Activated naive CD8-positive, alpha-beta T cell treated with anti-CD3 and anti-CD28 coated beads for 36 hours (primary cell): ENCODE measurements around the gene WWOX. TPM values are rescaled to one million over a fixed set of nuclear protein-coding genes. Genes with fewer than 3 reads are reported as not detected.

ENCODE experiments used
- DNase-seq: peaks from one replicate; pipeline ENCODE4 v3.0.0; 2021
- H3K27ac Mint-ChIP-seq: one replicate; pipeline ENCODE4 v1.8.0; 2022; ENCODE audit warnings: mild to moderate bottlenecking, moderate library complexity, mixed read lengths
- H3K27me3 Mint-ChIP-seq: one replicate; pipeline ENCODE4 v1.8.0; 2022; ENCODE audit warnings: mild to moderate bottlenecking, mixed read lengths
- H3K36me3 Mint-ChIP-seq: one replicate; pipeline ENCODE4 v1.8.0; 2021; ENCODE audit warnings: mild to moderate bottlenecking, mixed read lengths
- H3K4me1 Mint-ChIP-seq: one replicate; pipeline ENCODE4 v1.8.0; 2021; ENCODE audit warnings: mixed read lengths
- H3K4me3 Mint-ChIP-seq: one replicate; pipeline ENCODE4 v1.8.0; 2022; ENCODE audit warnings: mild to moderate bottlenecking, moderate library complexity, mixed read lengths
- H3K9me3 Mint-ChIP-seq: one replicate; pipeline ENCODE4 v1.8.0; 2022; ENCODE audit warnings: mixed read lengths
- total RNA-seq, 2 experiments: library from RNA; stranded (reverse); gene quantifications; one replicate each; pipeline ENCODE4 v1.2.3, GENCODE V29; 2021

WWOX gene
- total RNA-seq, 2 experiments from 2014 or later: 20.0 to 23.9 TPM

DNA sequence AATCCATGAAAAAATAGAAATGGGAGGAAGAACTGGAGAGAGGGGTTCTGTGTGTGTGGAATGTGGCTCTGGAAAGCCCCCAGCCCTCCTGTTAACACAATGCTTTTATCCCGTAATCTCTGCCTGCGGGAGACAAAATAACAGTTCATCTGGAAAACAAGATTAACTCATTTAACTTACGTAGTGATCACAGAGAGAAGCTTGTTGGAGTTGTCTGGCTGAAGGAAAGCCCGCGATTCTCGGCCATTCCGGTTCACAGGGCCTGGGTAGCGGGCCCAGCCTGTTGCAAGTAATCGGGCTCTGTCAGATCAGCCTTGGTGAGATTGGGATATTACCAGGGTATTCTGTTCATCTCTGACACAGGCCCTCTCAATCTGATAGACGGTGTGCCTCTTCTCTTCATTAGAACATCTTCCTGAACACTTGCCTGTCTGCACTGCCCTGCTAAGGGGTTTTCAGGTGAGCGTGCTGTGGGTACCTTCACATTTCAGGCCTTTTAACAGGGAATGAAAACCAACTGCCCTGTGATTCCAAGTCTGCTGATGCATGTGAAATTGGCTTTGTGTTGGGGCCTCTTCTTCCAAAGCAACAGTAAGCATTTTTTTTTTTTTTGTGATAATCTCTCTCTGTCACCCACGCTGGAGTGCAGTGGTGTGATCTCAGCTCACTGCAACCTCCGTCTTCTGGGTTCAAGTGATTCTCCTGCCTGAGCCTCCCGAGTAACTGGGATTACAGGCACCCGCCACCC, 609.9 kb downstream of the WWOX start:
- peaks cover 1% of the 10 kb centered on the region for H3K9me3 Mint-ChIP-seq

DNA sequence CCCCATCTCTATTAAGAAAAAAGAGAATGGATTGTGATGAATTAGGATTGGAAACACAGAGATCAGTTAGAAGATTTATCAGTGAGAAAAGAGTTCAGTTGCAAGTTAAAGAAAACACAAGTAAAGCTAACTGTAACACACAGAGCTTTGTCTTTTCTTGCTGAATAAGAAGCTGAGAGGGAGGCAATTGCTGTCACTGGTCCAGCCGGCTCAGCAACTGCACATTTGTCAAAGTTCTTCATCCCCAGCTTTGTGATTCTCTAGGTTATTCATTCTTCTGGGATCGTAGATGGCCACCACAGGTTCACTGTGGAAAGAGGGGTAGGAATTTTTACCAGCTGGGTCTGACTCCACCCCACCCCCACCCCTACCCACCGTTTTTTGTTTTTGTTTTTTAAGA, 615.7 kb downstream of the WWOX start:
- Mint-ChIP-seq H3K27ac (no peak overlapping the region), H3K27me3 (no peaks in the 10 kb centered on the region), H3K4me3 (no peak overlapping the region), H3K36me3 (no peaks in the 10 kb centered on the region), H3K9me3 (no peaks in the 10 kb centered on the region), H3K4me1 (no peaks in the 10 kb centered on the region)
- no peak for DNase-seq

More for the DNA sequence above, 609.9 kb downstream of the WWOX start:
- Mint-ChIP-seq H3K4me3 (no peak overlapping the region), H3K4me1 (no peaks in the 10 kb centered on the region), H3K27me3 (no peaks in the 10 kb centered on the region), H3K36me3 (peaks cover 6% of the 10 kb centered on the region), H3K27ac (no peak overlapping the region)
- no peak for DNase-seq

DNA sequence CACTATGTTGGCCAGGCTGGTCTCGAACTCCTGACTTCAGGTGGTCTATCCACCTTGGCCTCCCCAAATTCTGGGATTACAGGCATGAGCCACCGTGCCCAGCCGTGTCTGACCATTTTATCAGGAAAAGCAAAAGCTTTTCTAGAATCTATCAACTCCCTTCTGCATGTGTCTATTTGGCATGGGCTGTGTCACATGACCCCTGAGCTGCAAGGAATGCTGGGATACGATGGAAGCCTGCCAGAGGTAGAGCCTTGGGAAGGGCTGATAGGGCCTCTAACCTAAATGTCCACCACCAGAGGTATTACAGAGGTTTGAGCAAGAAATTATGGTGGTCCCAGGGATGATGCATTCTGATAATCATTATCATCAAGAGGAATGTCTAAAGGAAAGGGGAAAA, 616.2 kb downstream of the WWOX start:
- Mint-ChIP-seq H3K27me3 (no peaks in the 10 kb centered on the region), H3K27ac (no peak overlapping the region), H3K4me1 (no peaks in the 10 kb centered on the region)

DNA sequence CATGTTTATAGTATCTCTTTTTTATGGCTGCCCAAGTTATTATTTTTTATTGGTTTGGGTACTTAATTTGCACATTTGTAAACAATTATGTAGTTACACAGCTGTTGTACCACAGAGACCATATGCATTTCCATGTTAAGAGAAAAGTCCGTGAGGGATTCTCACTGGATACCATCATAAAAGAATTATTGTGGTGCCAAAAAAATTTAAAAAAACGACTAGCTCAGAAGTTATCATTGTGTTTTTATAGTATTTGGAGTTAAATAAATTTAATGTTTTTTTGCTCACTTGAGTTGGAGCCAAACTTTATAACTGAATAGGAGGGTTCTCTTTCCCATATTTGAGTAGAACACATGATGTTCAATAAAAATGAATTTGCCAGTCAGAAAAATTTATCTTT, 618.7 kb downstream of the WWOX start:
- H3K27ac Mint-ChIP-seq: no peak overlapping the region
- H3K9me3 Mint-ChIP-seq: no peaks in the 10 kb centered on the region
- DNase-seq: no peak
- H3K4me3 Mint-ChIP-seq: no peak overlapping the region
- no peaks in the 10 kb centered on the region for H3K27me3 Mint-ChIP-seq
- no peaks in the 10 kb centered on the region for H3K4me1 Mint-ChIP-seq
- H3K36me3 Mint-ChIP-seq: no peaks in the 10 kb centered on the region

More for the DNA sequence above, 616.2 kb downstream of the WWOX start:
- DNase-seq: no peak
- H3K4me3 Mint-ChIP-seq: no peak overlapping the region
- no peaks in the 10 kb centered on the region for H3K36me3 Mint-ChIP-seq
- no peaks in the 10 kb centered on the region for H3K9me3 Mint-ChIP-seq

DNA sequence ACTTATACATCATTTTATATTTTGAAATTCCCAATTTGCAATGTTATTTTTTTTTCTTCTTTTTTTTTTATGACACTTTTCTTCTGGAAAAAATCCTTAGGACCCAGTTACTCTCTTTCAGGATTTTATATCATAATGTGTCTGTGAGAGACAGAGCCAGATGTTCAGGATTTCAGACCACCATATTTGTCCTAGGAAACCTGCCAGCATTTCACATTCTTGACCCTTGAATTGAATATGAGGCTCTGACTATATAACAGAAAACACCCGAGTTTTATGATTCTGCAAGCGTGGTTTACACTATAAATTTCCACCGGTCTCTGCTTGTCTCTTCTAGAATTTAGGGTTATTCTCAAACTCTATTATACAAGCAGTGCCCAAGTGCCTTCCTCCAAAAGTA, 621.0 kb downstream of the WWOX start:
- Mint-ChIP-seq H3K4me3 (no peak overlapping the region), H3K4me1 (no peaks in the 10 kb centered on the region), H3K27me3 (no peaks in the 10 kb centered on the region)

DNA sequence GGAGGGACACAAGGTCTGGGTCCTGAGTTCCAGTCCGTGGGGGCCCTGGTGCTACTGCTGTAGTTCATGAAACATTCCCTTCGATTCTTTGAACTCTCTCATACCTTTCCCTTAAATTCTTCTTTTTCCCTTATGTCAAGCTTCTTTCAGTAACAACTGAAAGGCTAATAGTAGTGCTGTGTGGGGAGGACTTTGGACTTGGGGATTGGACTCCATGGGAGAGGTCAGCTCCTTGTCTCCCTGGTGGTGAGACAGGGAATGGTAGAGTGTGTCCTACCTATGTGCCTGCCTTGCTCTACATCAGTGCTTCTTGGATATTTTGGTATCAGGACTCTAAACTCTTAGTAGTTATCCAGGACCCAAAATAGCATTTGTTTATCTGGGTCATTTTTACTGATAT, 628.1 kb downstream of the WWOX start:
- Mint-ChIP-seq H3K36me3 (peaks cover 4% of the 10 kb centered on the region), H3K4me1 (no peaks in the 10 kb centered on the region), H3K9me3 (peaks cover 6% of the 10 kb centered on the region), H3K4me3 (no peak overlapping the region), H3K27me3 (no peaks in the 10 kb centered on the region), H3K27ac (no peak overlapping the region)
- no peak for DNase-seq

More for the DNA sequence above, 621.0 kb downstream of the WWOX start:
- Mint-ChIP-seq H3K27ac (no peak overlapping the region), H3K9me3 (peaks cover under 1% of the 10 kb centered on the region), H3K36me3 (peaks cover under 1% of the 10 kb centered on the region)
- DNase-seq: no peak

DNA sequence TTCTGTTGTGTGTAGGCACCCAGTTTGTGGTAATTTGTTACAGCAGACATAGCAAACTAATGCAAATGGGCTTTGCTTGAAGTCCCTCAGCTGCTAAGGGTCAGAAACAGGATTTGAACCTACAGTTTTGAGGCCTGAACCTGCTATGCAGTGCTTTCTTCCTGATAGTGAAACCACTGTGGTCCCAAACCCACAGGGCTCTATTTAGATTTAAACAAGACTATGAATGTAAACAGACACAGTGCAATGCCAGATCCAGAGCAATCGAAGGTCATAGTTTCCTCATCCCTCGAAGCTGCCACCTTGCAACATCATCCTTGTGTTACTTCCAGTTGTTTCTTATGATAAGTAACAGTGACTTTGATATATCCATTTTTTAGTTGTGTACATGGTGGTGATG, 630.2 kb downstream of the WWOX start:
- Mint-ChIP-seq H3K36me3 (peaks cover 4% of the 10 kb centered on the region), H3K9me3 (peaks cover 6% of the 10 kb centered on the region), H3K4me1 (no peaks in the 10 kb centered on the region), H3K27ac (no peak overlapping the region), H3K4me3 (no peak overlapping the region), H3K27me3 (no peaks in the 10 kb centered on the region)
- DNase-seq: no peak

DNA sequence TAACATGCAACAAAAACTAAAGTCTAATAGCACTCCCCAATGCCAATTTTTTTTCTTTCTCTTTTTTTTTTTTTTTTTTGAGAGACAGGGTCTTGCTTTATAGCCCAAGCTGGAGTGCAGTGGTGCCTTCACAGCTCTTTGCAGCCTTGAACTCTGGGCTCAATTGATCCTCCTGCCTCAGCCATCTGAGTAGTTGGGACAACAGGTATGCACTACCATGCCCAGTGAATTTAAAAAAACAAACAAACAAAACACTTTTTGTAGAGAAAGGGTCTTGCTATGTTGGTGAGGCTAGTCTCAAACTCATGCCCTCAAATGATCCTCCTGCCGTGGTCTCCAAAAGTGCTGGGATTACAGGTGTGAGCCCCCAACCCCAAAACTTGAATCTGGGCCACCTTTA, 632.3 kb downstream of the WWOX start:
- Mint-ChIP-seq H3K36me3 (no peaks in the 10 kb centered on the region), H3K4me3 (no peak overlapping the region), H3K4me1 (no peaks in the 10 kb centered on the region), H3K27ac (no peak overlapping the region), H3K9me3 (no peaks in the 10 kb centered on the region), H3K27me3 (no peaks in the 10 kb centered on the region)
- no peak for DNase-seq

DNA sequence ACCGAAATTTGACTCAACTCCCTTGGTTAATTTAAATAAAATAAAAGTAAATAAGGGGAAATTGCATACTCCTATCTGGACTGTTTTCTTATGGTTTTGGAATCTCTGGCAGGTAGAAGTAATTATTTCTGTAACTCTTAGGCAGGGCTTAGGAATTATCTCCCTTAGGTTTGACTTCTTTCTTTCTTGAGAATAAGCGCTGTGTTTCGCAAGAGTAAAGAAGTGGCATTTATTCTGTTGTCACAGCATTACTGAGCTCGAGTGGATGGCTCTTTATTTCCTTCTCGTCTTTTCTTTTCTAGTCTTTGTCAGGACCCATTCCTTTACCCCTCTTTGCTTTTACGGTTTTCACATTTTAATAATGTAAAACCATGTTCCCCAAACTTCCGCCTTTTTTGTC, 633.2 kb downstream of the WWOX start:
- no peak overlapping the region for H3K4me3 Mint-ChIP-seq
- no peaks in the 10 kb centered on the region for H3K36me3 Mint-ChIP-seq
- no peaks in the 10 kb centered on the region for H3K9me3 Mint-ChIP-seq
- no peaks in the 10 kb centered on the region for H3K4me1 Mint-ChIP-seq
- no peaks in the 10 kb centered on the region for H3K27me3 Mint-ChIP-seq
- H3K27ac Mint-ChIP-seq: no peak overlapping the region
- DNase-seq: no peak

DNA sequence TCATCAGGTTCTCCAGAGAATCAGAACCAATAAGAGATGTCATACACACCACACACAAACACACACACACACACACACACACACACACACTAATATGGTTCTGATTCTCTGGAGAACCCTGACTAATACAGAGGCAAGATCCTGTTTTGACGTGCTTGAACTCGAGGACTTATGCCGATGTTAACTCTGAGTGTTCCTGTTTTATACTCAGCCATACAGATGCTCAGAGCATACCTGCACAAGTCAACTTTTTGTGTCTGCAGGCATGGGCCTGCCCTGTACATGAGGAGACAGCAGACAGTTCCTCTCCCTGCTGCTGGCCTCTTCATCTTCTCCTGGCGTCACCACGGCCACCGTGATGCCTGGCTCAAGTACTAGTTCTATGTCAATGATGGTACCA, 635.9 kb downstream of the WWOX start:
- Mint-ChIP-seq H3K36me3 (no peaks in the 10 kb centered on the region), H3K9me3 (no peaks in the 10 kb centered on the region), H3K27ac (no peak overlapping the region), H3K27me3 (no peaks in the 10 kb centered on the region), H3K4me3 (no peak overlapping the region), H3K4me1 (no peaks in the 10 kb centered on the region)
- no peak for DNase-seq

DNA sequence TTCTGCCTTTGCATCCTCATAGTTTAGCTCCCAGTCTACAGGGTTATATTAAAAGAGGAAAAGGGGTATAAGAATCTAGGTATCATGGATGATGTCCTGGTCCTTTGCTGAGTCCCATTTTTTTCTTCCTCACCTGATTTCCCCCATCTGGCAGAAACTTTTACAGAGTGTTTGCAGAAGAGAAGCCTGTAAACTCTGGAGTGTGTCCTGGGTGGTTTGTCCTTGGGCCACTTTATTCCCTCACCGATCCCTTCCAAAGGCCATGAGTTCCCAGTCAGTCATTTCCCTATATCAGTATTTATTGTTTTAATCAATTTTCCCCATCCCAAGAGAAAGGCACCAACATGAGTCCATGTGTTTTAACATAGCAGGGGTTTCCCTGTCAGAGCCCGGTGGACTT, 638.2 kb downstream of the WWOX start:
- no peak overlapping the region for H3K27ac Mint-ChIP-seq
- H3K4me1 Mint-ChIP-seq: peaks cover 5% of the 10 kb centered on the region
- no peaks in the 10 kb centered on the region for H3K27me3 Mint-ChIP-seq
- no peaks in the 10 kb centered on the region for H3K9me3 Mint-ChIP-seq
- no peak for DNase-seq
- H3K36me3 Mint-ChIP-seq: no peaks in the 10 kb centered on the region
- H3K4me3 Mint-ChIP-seq: no peak overlapping the region

DNA sequence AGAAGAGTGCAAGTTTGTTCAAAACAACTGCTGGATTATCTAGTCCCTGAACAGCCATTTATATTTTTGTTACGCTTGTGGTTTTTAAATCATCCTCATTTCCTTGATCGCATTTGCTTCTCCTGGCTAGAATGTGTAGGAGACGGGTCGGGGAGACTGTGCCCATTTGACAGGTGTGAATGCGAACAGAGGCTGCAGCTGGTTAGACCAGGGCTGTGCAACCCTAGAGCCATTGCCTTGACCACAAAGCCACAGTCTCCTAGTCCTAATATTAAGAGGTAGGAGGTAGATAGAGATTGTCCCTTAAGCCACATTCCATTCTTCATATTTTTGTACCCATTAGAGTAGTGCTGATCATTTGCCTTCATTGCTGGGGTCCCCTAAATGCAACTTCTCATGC, 639.1 kb downstream of the WWOX start:
- Mint-ChIP-seq H3K4me1 (peaks cover 13% of the 10 kb centered on the region), H3K27me3 (no peaks in the 10 kb centered on the region)

DNA sequence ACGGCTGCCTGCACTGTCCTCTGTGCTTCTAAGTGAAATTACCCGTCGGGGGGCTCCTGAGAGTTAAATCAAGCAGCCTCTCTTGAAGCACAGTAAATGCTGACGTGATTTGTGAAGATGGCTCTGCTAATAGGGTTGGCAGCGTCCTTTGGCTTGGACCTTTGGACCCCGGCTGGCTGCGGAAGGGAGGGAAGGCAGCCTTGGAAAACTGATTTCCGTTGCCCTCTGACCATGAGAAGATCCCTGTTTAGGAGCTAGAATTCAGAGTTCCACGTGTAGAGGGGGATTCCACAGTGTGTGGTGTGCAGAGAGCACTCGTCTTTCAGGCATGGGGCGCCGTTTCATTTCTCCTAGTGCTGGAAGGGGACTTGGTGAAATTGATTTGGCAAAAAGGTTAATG, 640.8 kb downstream of the WWOX start:
- Mint-ChIP-seq H3K27me3 (no peaks in the 10 kb centered on the region), H3K4me1 (peaks cover 13% of the 10 kb centered on the region), H3K9me3 (no peaks in the 10 kb centered on the region), H3K36me3 (peaks cover 2% of the 10 kb centered on the region), H3K4me3 (no peak overlapping the region), H3K27ac (no peak overlapping the region)
- no peak for DNase-seq

More for the DNA sequence above, 639.1 kb downstream of the WWOX start:
- Mint-ChIP-seq H3K36me3 (no peaks in the 10 kb centered on the region), H3K9me3 (no peaks in the 10 kb centered on the region), H3K27ac (no peak overlapping the region), H3K4me3 (no peak overlapping the region)
- DNase-seq: no peak

DNA sequence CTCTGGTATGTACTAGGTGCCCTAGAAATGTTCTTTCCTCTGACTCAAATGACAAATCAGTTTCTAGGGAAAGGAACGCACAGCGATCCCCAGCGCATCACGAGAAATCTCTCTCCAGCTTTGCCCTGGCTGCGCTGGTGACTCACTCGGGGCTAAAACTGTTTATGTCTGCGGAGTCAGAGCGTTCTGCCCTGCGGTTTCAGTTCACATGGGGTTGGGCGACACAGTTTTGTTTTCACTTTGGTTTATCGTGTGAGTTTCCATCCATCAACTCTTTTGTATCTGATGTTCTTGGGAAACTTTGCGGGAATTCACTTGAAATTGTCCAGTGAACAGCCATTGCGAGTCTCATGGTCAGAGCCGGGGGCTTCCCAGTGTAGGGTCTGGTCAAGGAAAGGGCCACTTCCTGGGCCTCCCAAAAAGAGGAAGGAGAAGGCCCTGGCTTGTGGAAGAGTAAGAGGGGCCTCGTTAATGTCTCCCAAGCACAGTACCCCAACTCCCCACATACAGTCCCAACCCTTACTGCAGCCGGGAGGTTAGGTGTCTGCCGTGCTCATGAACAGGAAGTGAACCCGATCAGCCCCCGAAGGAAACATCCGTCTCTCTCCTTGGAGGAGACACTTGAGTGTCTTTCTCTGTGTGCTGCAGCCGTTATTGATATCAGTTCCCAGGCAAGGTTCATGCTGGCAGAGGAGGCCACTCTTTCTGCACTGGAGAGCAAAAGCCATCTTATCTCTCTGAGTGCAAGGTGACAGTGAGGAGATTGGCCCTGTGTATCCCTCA, 643.2 kb downstream of the WWOX start:
- Mint-ChIP-seq H3K4me3 (peak overlapping the region; percentile 59), H3K9me3 (peaks cover 3% of the 10 kb centered on the region), H3K27me3 (no peaks in the 10 kb centered on the region), H3K4me1 (peaks cover 13% of the 10 kb centered on the region), H3K27ac (peak overlapping the region; percentile 79), H3K36me3 (peaks cover 4% of the 10 kb centered on the region)
- DNase-seq: peak; percentile 54

DNA sequence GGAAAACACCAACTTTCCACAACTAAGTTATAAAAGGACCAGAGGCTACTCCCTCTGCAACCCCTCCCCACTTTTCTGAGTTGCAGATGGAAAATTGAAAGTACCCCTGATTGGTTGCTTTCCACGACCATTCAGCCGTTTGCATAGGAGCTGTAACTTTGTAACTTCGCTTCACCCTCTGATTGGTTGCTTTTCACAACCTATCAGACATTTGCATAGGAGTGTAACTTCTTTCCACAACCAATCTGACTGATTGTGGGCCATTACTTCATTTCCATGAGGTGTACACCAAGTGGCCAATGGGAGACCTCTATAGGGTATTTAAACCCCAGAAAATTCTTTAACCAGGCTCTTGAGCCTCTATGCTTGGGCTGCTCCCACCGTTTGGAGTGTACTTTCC, 644.1 kb downstream of the WWOX start:
- Mint-ChIP-seq H3K9me3 (peaks cover 3% of the 10 kb centered on the region), H3K4me3 (no peak overlapping the region), H3K36me3 (peaks cover 4% of the 10 kb centered on the region), H3K4me1 (peaks cover 15% of the 10 kb centered on the region), H3K27ac (peak overlapping the region; percentile 79), H3K27me3 (no peaks in the 10 kb centered on the region)
- no peak for DNase-seq

DNA sequence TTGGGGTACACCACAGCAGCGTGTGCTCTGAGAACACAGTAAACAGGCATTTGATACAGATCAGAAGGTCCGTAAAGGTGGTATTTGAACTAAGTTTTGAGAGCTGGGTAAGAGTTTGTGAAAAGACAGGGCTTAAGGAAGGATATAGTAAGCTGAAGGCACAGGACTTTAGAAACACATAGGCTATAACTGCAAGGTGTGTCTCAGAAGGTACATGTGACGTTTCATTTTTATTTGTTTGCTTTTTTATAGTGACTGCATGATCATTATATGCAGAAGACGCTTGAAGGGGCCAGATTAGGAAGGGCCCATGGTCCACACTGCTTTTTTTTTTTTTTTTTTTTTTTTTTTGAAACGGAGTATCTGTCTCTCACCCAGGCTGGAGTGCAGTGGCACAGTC, 644.6 kb downstream of the WWOX start:
- H3K27ac Mint-ChIP-seq: no peak overlapping the region
- H3K4me1 Mint-ChIP-seq: peaks cover 20% of the 10 kb centered on the region
- DNase-seq: no peak
- H3K27me3 Mint-ChIP-seq: no peaks in the 10 kb centered on the region
- H3K9me3 Mint-ChIP-seq: peaks cover 3% of the 10 kb centered on the region
- peaks cover 4% of the 10 kb centered on the region for H3K36me3 Mint-ChIP-seq
- H3K4me3 Mint-ChIP-seq: no peak overlapping the region
